ENCODE measurements around the gene RPH3AL.

Gene RPH3AL

DNA sequence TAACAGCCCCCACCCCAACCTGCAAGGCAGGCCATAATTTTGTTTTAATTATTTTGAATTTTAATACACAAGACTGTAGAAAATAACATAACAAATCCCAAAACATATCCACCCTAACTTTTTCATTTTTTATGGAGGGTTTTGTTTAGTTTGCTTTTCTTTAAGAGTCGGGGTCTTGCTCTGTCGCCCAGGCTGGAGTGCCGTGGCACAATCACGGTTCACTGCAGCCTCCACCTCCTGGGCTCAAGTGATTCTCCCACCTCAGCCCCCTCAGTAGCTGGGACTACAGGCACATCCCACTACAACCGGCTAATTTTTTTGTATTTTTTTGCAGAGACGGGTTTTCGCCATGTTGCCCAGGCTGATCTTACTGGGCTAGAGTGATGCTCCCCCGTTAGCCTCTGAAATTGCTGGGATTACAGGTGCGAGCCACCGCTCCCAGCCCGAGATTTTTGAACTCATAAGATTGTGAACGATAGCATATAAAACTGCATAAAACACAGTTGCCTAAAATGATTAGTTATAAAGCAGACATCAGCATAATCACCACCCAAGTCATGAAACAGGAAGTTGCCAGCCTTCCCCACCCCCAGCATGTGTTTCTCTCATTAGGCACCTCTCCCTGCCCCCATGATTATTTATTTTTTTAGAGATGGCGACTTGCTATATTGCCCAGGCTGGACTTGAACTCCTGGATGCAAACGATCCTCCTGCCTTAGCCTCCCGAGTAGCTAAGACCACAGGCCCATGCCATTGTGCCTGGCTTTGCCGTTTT is 157.6 kb downstream of the RPH3AL start:
- no peak for DNase-seq

DNA sequence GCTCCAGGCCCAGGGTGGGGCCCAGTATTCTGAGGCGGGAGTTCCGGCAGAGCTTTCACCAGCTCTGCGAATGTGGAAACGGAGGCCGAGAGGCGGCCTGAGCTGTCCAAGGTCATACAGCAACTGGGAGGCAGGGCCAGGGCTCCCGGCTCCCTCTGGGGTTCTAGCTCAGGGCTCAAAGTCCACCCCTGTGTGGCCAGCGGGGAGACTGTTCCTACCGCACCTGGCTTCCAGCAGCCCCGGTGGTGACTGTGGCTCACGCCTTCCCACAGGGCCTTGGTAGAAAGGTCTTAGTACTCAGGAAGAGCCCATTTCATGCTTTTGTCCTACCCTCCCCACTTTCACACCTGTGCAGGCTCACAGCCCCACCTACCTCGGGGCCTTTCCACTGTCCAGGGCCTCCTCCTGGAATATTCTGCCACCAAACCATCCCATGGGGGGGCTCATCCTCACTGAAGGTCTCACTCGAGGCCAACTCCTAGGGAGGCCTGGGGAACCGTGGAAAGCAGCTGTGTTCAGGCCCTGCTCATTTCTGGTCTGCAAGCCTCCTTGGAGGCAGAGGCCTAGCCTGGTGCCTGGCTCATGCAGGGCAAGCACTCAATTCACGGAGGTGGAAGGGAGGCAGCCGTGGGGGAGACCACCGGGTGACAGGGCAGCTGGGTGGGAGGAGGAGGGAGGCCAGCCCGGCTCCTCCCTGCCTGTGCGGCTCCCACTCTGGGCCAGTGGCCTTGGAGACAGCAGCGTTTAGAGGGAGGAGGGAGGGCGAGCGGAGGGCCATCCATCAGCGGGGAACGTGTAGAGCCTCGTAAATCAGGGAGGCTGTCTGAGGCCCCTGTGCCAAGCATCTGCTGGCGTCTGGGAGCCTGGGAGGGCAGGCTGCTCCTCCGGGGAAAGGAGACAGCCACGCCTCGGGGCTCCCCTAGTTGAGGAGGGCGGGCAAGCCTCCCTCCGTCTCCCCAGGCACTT is 158.5 kb downstream of the RPH3AL start:
- no peak for DNase-seq

GRCh38 chr17:193426-193810 is 159.2 kb downstream of the RPH3AL start:
- no peak for DNase-seq

DNA sequence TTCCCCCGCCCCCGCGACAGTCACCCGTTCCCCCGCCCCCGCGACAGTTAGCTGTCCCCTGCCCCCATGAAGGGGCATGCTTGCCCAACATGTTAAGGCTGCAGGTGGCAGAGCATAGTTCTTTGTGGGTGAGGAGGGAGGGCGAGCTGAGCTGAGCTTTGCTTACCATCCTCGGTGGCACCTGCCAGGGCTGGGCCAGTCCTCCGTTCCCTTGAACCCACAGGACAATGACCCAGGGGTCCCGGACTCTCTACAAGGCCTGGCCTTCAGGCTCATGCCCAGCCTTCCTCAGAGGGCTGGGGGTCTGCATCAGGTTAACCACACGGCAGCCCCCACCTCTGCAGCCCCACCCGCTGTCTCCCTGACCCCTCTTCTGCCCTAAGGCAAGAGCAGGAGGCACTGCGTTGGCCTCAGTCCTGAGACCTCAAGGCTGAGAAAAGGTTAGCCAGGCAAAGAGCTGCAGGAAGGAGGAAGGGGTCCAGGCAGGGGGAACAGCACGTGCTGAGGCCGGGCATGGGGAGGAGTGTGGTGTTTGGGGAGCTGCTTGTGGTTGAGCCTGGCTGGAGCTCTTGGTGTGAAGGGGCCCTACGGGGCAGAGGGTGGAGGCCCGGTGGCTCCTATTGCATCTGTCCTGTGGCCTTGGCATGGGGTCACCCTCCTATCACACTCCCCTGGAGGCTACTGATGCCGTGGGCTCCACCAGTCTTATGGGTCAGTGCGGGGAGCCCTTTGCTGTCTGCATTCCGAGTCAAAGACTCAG is 159.8 kb downstream of the RPH3AL start:
- DNase-seq, result no peak

- no peak for DNase-seq
These were observed 163.2 kb downstream of the RPH3AL start for GRCh38 chr17:189444-189843.

- DNase-seq, result no peak
These were observed 165.5 kb downstream of the RPH3AL start for GRCh38 chr17:187130-187529.

DNA sequence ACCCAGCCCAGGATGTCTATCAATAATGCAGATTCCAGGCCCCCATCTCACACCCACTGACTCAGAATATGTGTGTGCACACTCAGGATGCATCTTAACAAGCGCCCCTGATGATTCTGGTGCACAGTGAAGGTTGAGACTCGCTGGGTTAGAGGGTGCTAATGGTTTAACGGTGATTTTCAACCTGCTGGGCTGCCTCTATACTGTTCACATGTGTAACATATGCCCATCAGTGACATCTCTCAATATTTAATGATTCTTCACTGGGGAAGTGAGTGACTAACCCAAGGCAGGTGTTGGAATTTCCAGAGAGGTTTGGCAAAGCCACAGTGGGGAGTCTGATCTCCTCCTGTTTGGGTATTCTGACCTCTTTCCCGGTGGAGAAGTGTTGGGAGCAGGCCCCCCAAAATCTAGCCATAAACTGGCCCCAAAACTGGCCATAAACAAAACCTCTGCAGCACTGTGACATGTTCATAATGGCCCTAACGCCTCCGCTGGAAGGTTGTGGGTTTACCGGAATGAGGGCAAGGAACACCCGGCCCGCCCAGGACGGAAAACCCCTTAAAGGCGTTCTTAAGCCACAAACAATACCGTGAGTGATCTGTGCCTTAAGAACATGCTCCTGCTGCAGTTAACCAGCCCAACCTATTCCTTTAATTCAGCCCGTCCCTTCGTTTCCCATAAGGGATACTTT is 167.0 kb downstream of the RPH3AL start:
- no peak for DNase-seq

- no peak for DNase-seq
These were observed 169.6 kb downstream of the RPH3AL start for GRCh38 chr17:183021-183420.

GRCh38 chr17:182050-182751 is 170.4 kb downstream of the RPH3AL start:
- no peak for DNase-seq

- no peak for DNase-seq
These were observed 171.2 kb downstream of the RPH3AL start, which contains the start of gene DOC2B for GRCh38 chr17:181245-182049. DOC2B (minus strand) TSS chr17:181650; CDS start chr17:181479, 171 bp downstream.

DNA sequence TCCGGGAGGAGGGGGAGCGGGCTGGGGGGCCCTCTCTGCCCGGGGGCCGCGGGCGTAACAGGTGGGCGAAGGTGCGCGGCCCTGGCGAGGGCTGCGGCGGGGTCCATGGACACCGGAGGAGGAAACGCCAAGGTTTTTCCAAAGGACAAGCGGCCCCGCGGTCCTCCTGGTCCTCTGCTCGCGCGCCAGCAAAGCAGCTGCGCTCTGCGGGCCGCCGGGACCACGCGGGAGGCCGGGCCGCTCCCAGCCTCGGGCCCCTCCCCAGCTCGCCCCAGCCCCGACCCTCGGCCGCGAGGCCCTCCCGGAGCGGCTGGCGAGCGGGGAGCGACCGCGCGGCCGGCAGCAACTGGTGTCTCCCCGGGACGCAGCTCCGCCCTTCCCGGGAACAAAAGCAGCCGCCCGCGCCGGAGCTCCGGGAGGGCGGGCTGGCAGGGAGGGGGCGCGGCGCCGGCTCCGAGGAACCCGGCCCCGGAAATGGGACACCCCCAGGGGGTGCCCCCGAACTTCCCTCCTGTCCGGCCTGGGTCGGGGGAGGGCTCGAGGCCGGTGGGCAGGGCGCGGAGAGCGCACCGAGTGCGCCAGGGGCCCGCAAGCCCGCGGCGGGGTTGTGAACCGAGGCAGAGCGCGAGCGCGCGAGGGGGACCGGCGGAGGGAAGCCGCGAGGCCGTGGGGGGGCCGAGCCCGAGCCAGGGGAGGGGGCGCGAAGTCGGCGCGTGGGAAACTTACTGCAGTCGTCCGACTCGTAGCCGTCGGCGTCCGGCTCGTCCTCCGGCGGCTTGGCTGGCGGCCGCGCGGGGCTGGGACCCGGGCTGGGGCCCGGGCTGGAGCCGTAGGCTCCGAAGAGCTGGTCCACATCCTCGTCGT is 172.0 kb downstream of the RPH3AL start:
- DNase-seq, result no peak

GRCh38 chr17:179781-180380 is 172.7 kb downstream of the RPH3AL start:
- DNase-seq, result no peak

DNA sequence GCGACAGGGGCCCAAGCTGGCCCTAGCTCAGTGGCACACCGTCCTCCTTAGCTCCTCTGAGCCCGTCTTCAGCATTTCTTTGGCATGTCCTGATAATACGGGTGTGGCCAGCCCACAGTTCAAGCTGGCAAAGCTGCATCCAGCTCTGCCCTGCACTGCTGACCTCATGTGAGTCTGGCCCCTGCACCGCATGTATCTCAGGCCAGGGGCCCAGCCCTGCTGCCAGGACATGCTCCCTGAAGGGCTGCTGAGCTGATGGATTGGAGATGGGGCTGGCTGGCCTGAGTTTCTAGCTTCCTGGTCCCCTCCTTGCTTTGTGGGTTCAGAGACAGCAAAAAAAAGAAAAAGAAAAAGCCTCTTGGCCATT is 173.6 kb downstream of the RPH3AL start:
- no peak for DNase-seq

- DNase-seq, result no peak
These were observed 174.1 kb downstream of the RPH3AL start for GRCh38 chr17:178292-179065.

DNA sequence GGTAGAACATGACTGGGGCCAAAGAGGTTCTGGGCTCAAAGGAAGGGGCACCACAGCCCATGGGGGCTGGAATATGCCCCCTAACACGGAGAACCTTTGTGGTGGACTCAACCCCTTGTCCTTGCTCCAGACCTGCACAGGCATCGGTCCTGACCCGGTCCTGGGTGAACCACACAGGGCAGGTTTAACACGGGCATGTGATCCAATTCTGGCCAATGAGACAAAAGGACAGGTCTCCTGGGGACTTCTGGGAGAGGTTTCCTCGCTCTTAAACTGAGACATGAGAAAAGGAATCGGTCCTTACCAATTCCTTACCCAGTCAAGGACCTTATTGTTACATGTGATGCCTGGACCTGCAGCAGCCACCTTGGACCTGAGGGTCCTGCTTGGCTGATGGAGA is 174.8 kb downstream of the RPH3AL start:
- DNase-seq, result no peak

GRCh38 chr17:177155-177554 is 175.5 kb downstream of the RPH3AL start:
- DNase-seq, result no peak

DNA sequence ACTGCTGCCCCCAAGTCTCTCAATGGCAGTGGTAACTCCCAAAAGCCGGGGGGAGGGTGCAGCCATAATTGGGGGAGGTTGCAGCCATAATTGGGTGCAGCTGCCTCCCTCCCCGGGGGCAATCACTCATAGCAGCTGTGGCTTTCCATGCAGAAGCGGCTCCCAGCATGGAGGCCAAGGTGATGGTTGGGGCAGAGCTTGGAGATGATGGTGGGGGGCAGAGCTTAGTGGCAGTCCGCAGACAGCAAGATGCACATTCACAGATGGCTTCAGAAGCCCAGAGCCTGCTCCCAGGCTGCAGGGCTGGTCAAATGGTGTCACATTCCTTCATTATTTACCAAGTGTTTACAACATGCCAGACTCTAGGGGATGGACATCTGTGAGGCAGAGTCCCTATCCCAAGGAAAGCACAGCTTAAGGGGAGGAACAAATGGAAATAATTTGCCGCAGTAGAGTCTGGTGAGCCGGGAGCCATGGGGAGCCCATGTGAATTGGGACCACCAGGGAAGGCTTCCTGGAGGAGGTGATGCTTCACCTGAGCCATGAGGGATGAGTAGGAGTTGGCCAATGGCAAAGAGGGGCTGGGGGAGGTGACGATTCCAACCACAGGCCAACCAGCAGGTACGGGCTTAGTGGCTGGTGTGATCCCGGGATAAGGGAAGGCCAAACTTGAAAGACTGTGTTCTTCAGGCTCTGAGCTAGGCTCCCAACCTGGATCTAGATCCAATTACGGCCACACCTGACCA is 179.3 kb downstream of the RPH3AL start:
- no peak for DNase-seq

GRCh38 chr17:172401-172800 is 180.2 kb downstream of the RPH3AL start:
- DNase-seq, result no peak
